H1 (cell line): ENCODE results near the gene PPEF2. TPM values are rescaled to one million over a fixed set of nuclear protein-coding genes. Genes with fewer than 3 reads are reported as not detected.

ENCODE experiments used
- CTCF ChIA-PET: fragments of 300-600 bp; sonication (Branson Sonifier 250); formaldehyde crosslinking; loops from one replicate; lab custom pipeline; 2021; ENCODE audit not compliant: partially characterized antibody; lab: Charles Lee
- POLR2A ChIA-PET: fragments of 300-600 bp; sonication (Branson Sonifier 250); formaldehyde crosslinking; loops from one replicate; lab custom pipeline; 2021; ENCODE audit warnings: inconsistent platforms; ENCODE audit not compliant: partially characterized antibody; lab: Charles Lee
- DNase-seq, 2 experiments: peaks; one replicate each; pipeline versions ENCODE4 v3.0.0 to v3.0.0-alpha.2; 2010 to 2022; ENCODE audit warnings: low spot score in 2 of 2, low read depth in 1 of 2, mixed read lengths in 1 of 2
- FAIRE-seq: peaks from 2 replicates; lab custom pipeline; 2011; peaks lifted over from hg19 to GRCh38; lab: Jason Lieb, UNC
- H2AFZ ChIP-seq: 2 replicates; pipeline ENCODE4 v1.8.1; 2012; ENCODE audit warnings: low read length, inconsistent platforms
- H2AK5ac ChIP-seq: 2 replicates; pipeline ENCODE4 v1.6.1; 2013; ENCODE audit warnings: low read depth, low read length
- H2BK120ac ChIP-seq: replicated peaks from 2 replicates; pipeline ENCODE3; 2013; ENCODE audit warnings: low read depth, low read length, inconsistent platforms
- H2BK12ac ChIP-seq: 2 replicates; pipeline ENCODE4 v1.6.1; 2013; ENCODE audit warnings: low read depth, low read length
- H2BK15ac ChIP-seq: 2 replicates; pipeline ENCODE4 v1.6.1; 2013; ENCODE audit warnings: low read length
- H2BK20ac ChIP-seq: 2 replicates; pipeline ENCODE4 v1.6.1; 2013; ENCODE audit warnings: low read length
- H2BK5ac ChIP-seq: 2 replicates; pipeline ENCODE4 v1.6.1; 2013; ENCODE audit warnings: low read depth, low read length
- H3K14ac ChIP-seq: 2 replicates; pipeline ENCODE4 v1.6.1; 2013; ENCODE audit warnings: inconsistent platforms; ENCODE audit not compliant: insufficient read length
- H3K18ac ChIP-seq: 2 replicates; pipeline ENCODE4 v1.6.1; 2013; ENCODE audit warnings: low read length; ENCODE audit errors: extremely low read depth
- H3K23ac ChIP-seq: 2 replicates; pipeline ENCODE4 v1.6.1; 2013; ENCODE audit warnings: inconsistent platforms; ENCODE audit not compliant: insufficient read length
- H3K23me2 ChIP-seq: 2 replicates; pipeline ENCODE4 v1.6.1; 2013; ENCODE audit warnings: low read depth, low read length
- H3K27ac ChIP-seq: 2 replicates; pipeline ENCODE4 v1.6.1; 2011; ENCODE audit warnings: low read depth, low read length, inconsistent platforms
- H3K27me3 ChIP-seq, 4 experiments: replicated peaks in 1 of 4; 1 replicate in 1 of 4; 2 replicates in 3 of 4; pipeline versions ENCODE4 v1.6.1 to v1.8.1; 2011 to 2013; ENCODE audit warnings: low read length in 3 of 4, mild to moderate bottlenecking in 3 of 4, inconsistent platforms in 2 of 4, mixed read lengths in 2 of 4, moderate library complexity in 1 of 4; ENCODE audit not compliant: control insufficient read depth in 3 of 4, insufficient read depth in 3 of 4; ENCODE audit errors: extremely low read depth in 1 of 4
- H3K36me3 ChIP-seq, 4 experiments: 2 replicates each; pipeline versions ENCODE4 v1.6.1 to v1.8.1; 2011 to 2013; ENCODE audit warnings: mild to moderate bottlenecking in 4 of 4, low read length in 3 of 4, moderate library complexity in 2 of 4, control low read depth in 1 of 4, inconsistent platforms in 1 of 4; ENCODE audit not compliant: insufficient read depth in 4 of 4, control insufficient read depth in 2 of 4
- H3K4ac ChIP-seq: replicated peaks from 2 replicates; pipeline ENCODE3; 2013; ENCODE audit warnings: low read length, low read depth, mixed read lengths, inconsistent platforms; ENCODE audit not compliant: insufficient read length
- H3K4me1 ChIP-seq, 4 experiments: replicated peaks in 1 of 4; 1 replicate in 1 of 4; 2 replicates in 3 of 4; pipeline versions ENCODE4 v1.6.1 to v1.8.1; 2011 to 2013; ENCODE audit warnings: low read length in 3 of 4, inconsistent platforms in 2 of 4, mixed read lengths in 1 of 4; ENCODE audit not compliant: insufficient read depth in 4 of 4, control insufficient read depth in 3 of 4
- H3K4me2 ChIP-seq, 2 experiments: 2 replicates each; pipeline versions ENCODE4 v1.6.1 to v1.8.1; 2011 to 2013; ENCODE audit warnings: low read depth in 2 of 2, low read length in 2 of 2, control low read depth in 1 of 2, inconsistent platforms in 1 of 2, mild to moderate bottlenecking in 1 of 2; ENCODE audit not compliant: insufficient read depth in 1 of 2
- H3K4me3 ChIP-seq, 4 experiments: fragments of 200-600, 300-600 bp in 1 of 4; sonication (generic), shearing (Covaris generic), sonication (Bioruptor Twin) in 1 of 4; 2 replicates each; pipeline versions ENCODE4 v1.5.1 to v1.8.1; 2011 to 2016; ENCODE audit warnings: low read length in 4 of 4, low read depth in 3 of 4, control low read depth in 2 of 4, inconsistent platforms in 2 of 4, mild to moderate bottlenecking in 2 of 4, mixed read lengths in 1 of 4, moderate library complexity in 1 of 4; ENCODE audit not compliant: insufficient read depth in 2 of 4; ENCODE audit errors: extremely low read depth in 1 of 4
- H3K56ac ChIP-seq: replicated peaks from 2 replicates; pipeline ENCODE3; 2013; ENCODE audit warnings: low read depth, mild to moderate bottlenecking, mixed read lengths, low read length, inconsistent platforms; ENCODE audit not compliant: insufficient read length
- H3K79me1 ChIP-seq: 2 replicates; pipeline ENCODE4 v1.6.1; 2013; ENCODE audit warnings: low read depth, low read length, control low read depth
- H3K79me2 ChIP-seq, 2 experiments: 2 replicates each; pipeline versions ENCODE4 v1.6.1 to v1.8.1; 2012 to 2013; ENCODE audit warnings: low read length in 2 of 2, mild to moderate bottlenecking in 2 of 2, inconsistent platforms in 1 of 2; ENCODE audit not compliant: insufficient read depth in 2 of 2, control insufficient read depth in 1 of 2
- H3K9ac ChIP-seq, 4 experiments: replicated peaks in 1 of 4; 1 replicate in 1 of 4; 2 replicates in 3 of 4; pipeline versions ENCODE4 v1.6.1 to v1.8.1; 2011 to 2013; ENCODE audit warnings: low read depth in 3 of 4, low read length in 3 of 4, control low read depth in 2 of 4, mild to moderate bottlenecking in 2 of 4, moderate library complexity in 2 of 4, inconsistent platforms in 1 of 4; ENCODE audit errors: extremely low read depth in 1 of 4
- H3K9me3 ChIP-seq, 2 experiments: 2 replicates each; pipeline versions ENCODE4 v1.6.1 to v1.8.1; 2012 to 2013; ENCODE audit warnings: mild to moderate bottlenecking in 2 of 2, moderate library complexity in 2 of 2, control low read depth in 1 of 2, inconsistent platforms in 1 of 2, low read depth in 1 of 2, low read length in 1 of 2, mixed read lengths in 1 of 2; ENCODE audit not compliant: insufficient read depth in 2 of 2
- H4K20me1 ChIP-seq, 2 experiments: replicated peaks in 1 of 2; 2 replicates each; pipeline versions ENCODE3 to v1.8.1; 2011 to 2013; ENCODE audit warnings: inconsistent platforms in 2 of 2, low read length in 2 of 2, mild to moderate bottlenecking in 1 of 2; ENCODE audit not compliant: insufficient read depth in 2 of 2, control insufficient read depth in 1 of 2
- H4K5ac ChIP-seq: 2 replicates; pipeline ENCODE4 v1.6.1; 2013; ENCODE audit warnings: low read length, low read depth, mixed read lengths, inconsistent platforms; ENCODE audit not compliant: insufficient read length
- H4K8ac ChIP-seq: 2 replicates; pipeline ENCODE4 v1.8.0; 2013; ENCODE audit warnings: mild to moderate bottlenecking, moderate library complexity, low read length, inconsistent platforms; ENCODE audit not compliant: insufficient read depth; ENCODE audit errors: extremely low read depth
- H4K91ac ChIP-seq: replicated peaks from 2 replicates; pipeline ENCODE3; 2013; ENCODE audit warnings: low read length, mixed read lengths, inconsistent platforms; ENCODE audit not compliant: insufficient read length
- BCL11A ChIP-seq, 2 experiments: IDR thresholded peaks; one replicate each; pipeline ENCODE4 v1.6.1; 2011; ENCODE audit warnings: low read depth in 2 of 2, low read length in 2 of 2, mild to moderate bottlenecking in 2 of 2
- FOSL1 ChIP-seq: IDR thresholded peaks from 2 replicates; pipeline ENCODE4 v1.6.1; 2011; ENCODE audit warnings: mild to moderate bottlenecking, low read depth, low read length, moderate library complexity; ENCODE audit not compliant: insufficient read depth
- KDM5A ChIP-seq: fragments of 200-600 bp; IDR thresholded peaks from 2 replicates; pipeline ENCODE4 v1.7.1; 2012; ENCODE audit warnings: mild to moderate bottlenecking, low read length, inconsistent platforms, mixed read lengths
- POU5F1 ChIP-seq: IDR thresholded peaks from 2 replicates; pipeline ENCODE4 v1.6.1; 2011; ENCODE audit warnings: low read depth, mild to moderate bottlenecking, low read length, moderate library complexity
- SIN3A ChIP-seq, 2 experiments: IDR thresholded peaks in 1 of 2; conservative IDR thresholded peaks in 1 of 2; 2 replicates each; pipeline ENCODE4 v1.6.1; 2011 to 2012; ENCODE audit warnings: low read length in 2 of 2, improper control_type of control experiment in 1 of 2, low read depth in 1 of 2, mild to moderate bottlenecking in 1 of 2
- SP1 ChIP-seq: IDR thresholded peaks from 2 replicates; pipeline ENCODE4 v1.6.1; 2011; ENCODE audit warnings: low read depth, low read length
- WGBS, 2 experiments: shearing (Covaris generic) in 1 of 2; methylation state at CpG; one replicate each; pipeline versions ENCODE4 v1.1.6 to v1.1.7; 2013 to 2015; ENCODE audit warnings: low lambda C conversion rate in 2 of 2, mixed read lengths in 2 of 2, inconsistent platforms in 1 of 2, low coverage in 1 of 2, missing lambda C conversion rate in 1 of 2; ENCODE audit not compliant: insufficient replicate concordance in 2 of 2, insufficient coverage in 1 of 2, insufficient read length in 1 of 2; ENCODE audit errors: extremely low coverage in 1 of 2, missing lambda C conversion rate in 1 of 2; 5-methylcytosine and 5-hydroxymethylcytosine counted together
- polyA plus RNA-seq, 7 experiments: library from polyadenylated mRNA; depleted of rRNA in 3 of 7; stranded (reverse) in 5 of 7; unstranded in 2 of 7; fragments of >200 nt in 5 of 7; fragments of 200-250 nt in 2 of 7; gene quantifications; 1 replicate in 5 of 7; 2 replicates in 1 of 7; 4 replicates in 1 of 7; pipeline versions ENCODE4 v1.2.1 to v1.2.3, GENCODE V29; 2011 to 2013; ENCODE audit warnings: missing spikeins in 2 of 7, mixed read lengths in 2 of 7
- total RNA-seq: library from RNA; stranded (reverse); fragmentation: NEBNext Ultra II Directional; extraction: Animal tissue kit (Norgen Biotek cat#: 25700); gene quantifications from 2 replicates; pipeline ENCODE4 v1.2.1, GENCODE V29; 2021
- TF ChIP-seq, protein P1 (sequence below): IDR thresholded peaks from 2 replicates; pipeline ENCODE4 v1.6.1; 2012; ENCODE audit warnings: low read length, inconsistent platforms
- TF ChIP-seq, protein P2 (sequence below): IDR thresholded peaks from 2 replicates; pipeline ENCODE4 v1.6.1; 2012; ENCODE audit warnings: inconsistent platforms

The PPEF2 gene
- total and polyA plus RNA-seq, 2 of the 8 experiments (the other 6 are each of a cell fraction or from before 2014, with no cell fraction given): not detected

DNA sequence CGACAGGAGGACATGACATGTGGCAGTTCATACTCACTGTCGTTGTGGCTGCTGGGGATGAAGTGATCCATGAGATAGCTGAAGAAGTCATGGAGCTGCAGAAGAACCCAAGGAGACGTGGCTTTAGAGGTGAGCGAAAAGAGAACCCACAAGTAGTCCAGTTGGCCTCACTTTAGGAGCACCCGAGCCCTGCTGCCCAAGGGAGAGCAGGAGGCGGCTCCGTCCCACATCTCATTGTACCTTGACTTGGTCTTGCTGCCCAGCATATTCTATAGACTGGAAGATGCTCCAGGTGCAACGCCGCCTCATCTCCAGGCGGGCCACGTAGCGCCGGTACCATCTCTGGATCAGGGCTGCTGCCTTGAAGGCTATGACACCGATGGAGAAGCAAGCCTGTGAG lies 10.6 kb downstream of the PPEF2 start:
- Histone ChIP-seq H3K27me3 (no peaks in the 10 kb centered on the region), H2BK15ac (no peak overlapping the region), H3K79me1 (no peaks in the 10 kb centered on the region), H4K8ac (no peak overlapping the region), H2AFZ (no peak overlapping the region), H3K14ac (no peak overlapping the region), H3K23ac (no peak overlapping the region), H3K9ac (no peak overlapping the region), H3K4me1 (no peaks in the 10 kb centered on the region), H2BK12ac (no peak overlapping the region), H3K27ac (no peak overlapping the region), H3K18ac (no peak overlapping the region), H3K79me2 (no peaks in the 10 kb centered on the region), H3K4ac (no peak overlapping the region), H3K56ac (no peak overlapping the region), H3K4me3 (no peak overlapping the region), H2BK20ac (no peak overlapping the region), H4K5ac (no peak overlapping the region), H4K20me1 (no peaks in the 10 kb centered on the region), H2AK5ac (no peak overlapping the region), H3K9me3 (no peaks in the 10 kb centered on the region), H3K36me3 (no peaks in the 10 kb centered on the region), H2BK5ac (no peak overlapping the region), H3K4me2 (no peak overlapping the region; a peak in 1 of 4 replicates), H2BK120ac (no peak overlapping the region), H3K23me2 (no peaks in the 10 kb centered on the region), H4K91ac (no peak overlapping the region)
- ChIA-PET CTCF (interaction anchor here (0.5 to 8.1 kb wide), 11 partner anchors 10 to 195 kb away, joined by 3 to 144 read pairs (median 13); partner anchors contain the start of genes NAAA and PPEF2), POLR2A (no interaction called here)
- 96% methylated on average over 13 of the region's 14 CpGs; no CpG with 5 or more reads in 1 of the 2 experiments for WGBS, 2 experiments
- no peak for FAIRE-seq
- TF ChIP-seq, protein P1, sequence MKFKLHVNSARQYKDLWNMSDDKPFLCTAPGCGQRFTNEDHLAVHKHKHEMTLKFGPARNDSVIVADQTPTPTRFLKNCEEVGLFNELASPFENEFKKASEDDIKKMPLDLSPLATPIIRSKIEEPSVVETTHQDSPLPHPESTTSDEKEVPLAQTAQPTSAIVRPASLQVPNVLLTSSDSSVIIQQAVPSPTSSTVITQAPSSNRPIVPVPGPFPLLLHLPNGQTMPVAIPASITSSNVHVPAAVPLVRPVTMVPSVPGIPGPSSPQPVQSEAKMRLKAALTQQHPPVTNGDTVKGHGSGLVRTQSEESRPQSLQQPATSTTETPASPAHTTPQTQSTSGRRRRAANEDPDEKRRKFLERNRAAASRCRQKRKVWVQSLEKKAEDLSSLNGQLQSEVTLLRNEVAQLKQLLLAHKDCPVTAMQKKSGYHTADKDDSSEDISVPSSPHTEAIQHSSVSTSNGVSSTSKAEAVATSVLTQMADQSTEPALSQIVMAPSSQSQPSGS: no peak
- TF ChIP-seq POU5F1 (no peak), KDM5A (no peak), SP1 (no peak), SIN3A (conservative IDR thresholded peaks at IDR 0.05 in 1 of 2, IDR thresholded peaks at IDR 0.05 in 1 of 2; ENCODE audit: low read depth in 1 of 2, low read length in 2 of 2) (no peak), BCL11A (IDR thresholded peaks at IDR 0.05; ENCODE audit: low read depth in 2 of 2, low read length in 2 of 2) (no peak), FOSL1 (no peak)
- TF ChIP-seq, protein P2, sequence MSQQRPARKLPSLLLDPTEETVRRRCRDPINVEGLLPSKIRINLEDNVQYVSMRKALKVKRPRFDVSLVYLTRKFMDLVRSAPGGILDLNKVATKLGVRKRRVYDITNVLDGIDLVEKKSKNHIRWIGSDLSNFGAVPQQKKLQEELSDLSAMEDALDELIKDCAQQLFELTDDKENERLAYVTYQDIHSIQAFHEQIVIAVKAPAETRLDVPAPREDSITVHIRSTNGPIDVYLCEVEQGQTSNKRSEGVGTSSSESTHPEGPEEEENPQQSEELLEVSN: no peak
- DNase-seq: no peak
